Central memory CD8-positive, alpha-beta T cell (primary cell): ENCODE results near the gene SURF4.

ENCODE experiments used
- ATAC-seq: fragments of 150-1000 bp; cut with Tn5 transposase; replicated peaks from 2 replicates; pipeline ENCODE4 v1.10.0; 2022; ENCODE audit warnings: mild to moderate bottlenecking, moderate FRiP score, moderate number of reproducible peaks; ENCODE audit not compliant: poor library complexity, severe bottlenecking; ENCODE audit errors: extremely low read depth
- DNase-seq, 2 donors: peaks; one replicate each; pipeline ENCODE4 v3.0.0; 2021; ENCODE audit warnings: low spot score in 2 of 2
- H3K27ac Mint-ChIP-seq: one replicate; pipeline ENCODE4 v1.8.0; 2022; ENCODE audit warnings: low read depth, mild to moderate bottlenecking, moderate library complexity, mixed read lengths
- H3K27me3 Mint-ChIP-seq: one replicate; pipeline ENCODE4 v1.8.0; 2022; ENCODE audit warnings: mixed read lengths
- H3K36me3 Mint-ChIP-seq: one replicate; pipeline ENCODE4 v1.8.0; 2022; ENCODE audit warnings: mild to moderate bottlenecking, moderate library complexity, mixed read lengths; ENCODE audit not compliant: insufficient read depth
- H3K4me1 Mint-ChIP-seq: one replicate; pipeline ENCODE4 v1.8.0; 2022; ENCODE audit warnings: mixed read lengths
- H3K4me3 Mint-ChIP-seq: one replicate; pipeline ENCODE4 v1.8.0; 2022; ENCODE audit warnings: mild to moderate bottlenecking, moderate library complexity, mixed read lengths
- H3K9me3 Mint-ChIP-seq: one replicate; pipeline ENCODE4 v1.8.0; 2022; ENCODE audit warnings: mixed read lengths

The SURF4 gene

DNA sequence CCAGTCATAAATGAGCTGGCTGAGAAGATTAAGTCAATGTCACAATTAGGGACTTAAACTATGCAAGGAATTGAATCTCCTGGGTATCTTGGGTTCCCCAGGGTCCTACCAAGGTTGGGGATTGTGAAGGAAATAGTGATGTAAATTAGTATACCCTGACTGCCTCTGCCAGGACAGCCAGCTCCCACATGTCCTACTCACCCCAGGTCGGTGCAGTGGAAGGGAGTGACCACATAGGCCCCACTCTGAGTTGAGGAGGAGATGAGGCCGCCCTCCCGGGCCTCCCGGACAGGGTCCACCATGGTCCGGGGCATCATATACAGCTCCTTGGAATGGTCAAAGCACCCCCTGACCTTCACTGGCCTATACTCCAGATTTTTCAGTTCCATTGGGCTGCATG, 22.3 kb downstream of the SURF4 start:
- no peak overlapping the region for H3K4me3 Mint-ChIP-seq

DNA sequence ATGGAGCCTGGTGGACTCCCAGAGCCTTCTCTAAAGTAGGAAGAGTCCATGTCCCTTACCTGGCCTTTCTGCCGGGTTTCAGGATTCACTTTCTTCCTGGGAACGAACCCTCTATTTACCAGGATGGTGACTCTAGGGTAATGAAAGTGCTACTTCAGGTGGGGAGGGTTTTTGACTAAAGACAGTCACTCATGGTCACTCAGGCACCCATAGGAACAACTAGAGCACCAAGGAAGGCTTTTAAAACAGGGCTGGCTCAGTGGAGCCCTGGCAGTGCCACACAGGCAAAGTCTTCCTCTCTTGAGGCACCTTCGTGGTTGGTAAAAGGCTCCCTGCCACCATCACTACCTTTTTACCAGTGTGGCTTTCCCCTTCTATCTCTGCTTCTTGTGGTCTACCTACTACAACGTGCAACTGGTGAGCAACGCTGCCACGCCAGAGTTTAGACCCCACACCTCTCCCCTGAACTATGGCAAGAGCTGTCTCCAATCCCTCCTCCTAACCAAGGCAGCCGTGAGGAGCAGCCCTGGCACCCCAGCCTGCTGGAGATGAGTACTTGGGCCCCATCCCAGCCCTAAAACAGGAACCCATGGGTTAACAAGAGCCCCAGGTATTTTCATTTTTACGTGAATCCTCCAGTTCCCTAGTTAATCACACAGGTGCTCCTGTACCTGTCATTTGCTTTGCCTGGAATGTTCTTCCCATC, 23.1 kb downstream of the SURF4 start:
- ATAC-seq (no peak), DNase-seq (no peak)
- H3K9me3 Mint-ChIP-seq: no peaks in the 10 kb centered on the region
- no peaks in the 10 kb centered on the region for H3K27me3 Mint-ChIP-seq
- H3K27ac Mint-ChIP-seq: peak overlapping the region; percentile 89
- H3K36me3 Mint-ChIP-seq: peaks cover 55% of the 10 kb centered on the region
- H3K4me3 Mint-ChIP-seq: no peak overlapping the region
- peaks cover 42% of the 10 kb centered on the region for H3K4me1 Mint-ChIP-seq

More for the DNA sequence above, 22.3 kb downstream of the SURF4 start:
- peak overlapping the region; percentile 89 for H3K27ac Mint-ChIP-seq
- peaks cover 42% of the 10 kb centered on the region for H3K4me1 Mint-ChIP-seq
- H3K36me3 Mint-ChIP-seq: peaks cover 50% of the 10 kb centered on the region
- ATAC-seq (no peak), DNase-seq (no peak)
- H3K27me3 Mint-ChIP-seq: no peaks in the 10 kb centered on the region
- no peaks in the 10 kb centered on the region for H3K9me3 Mint-ChIP-seq

GRCh38 chr9:133351908-133352634, 23.8 kb downstream of the SURF4 start:
- H3K27me3 Mint-ChIP-seq: no peaks in the 10 kb centered on the region
- DNase-seq (no peak), ATAC-seq (no peak)
- H3K4me3 Mint-ChIP-seq: no peak overlapping the region
- no peaks in the 10 kb centered on the region for H3K9me3 Mint-ChIP-seq
- peaks cover 52% of the 10 kb centered on the region for H3K36me3 Mint-ChIP-seq
- peaks cover 38% of the 10 kb centered on the region for H3K4me1 Mint-ChIP-seq
- no peak overlapping the region for H3K27ac Mint-ChIP-seq

GRCh38 chr9:133351526-133351907, 24.3 kb downstream of the SURF4 start:
- H3K4me3 Mint-ChIP-seq: no peak overlapping the region
- no peak overlapping the region for H3K27ac Mint-ChIP-seq
- peaks cover 52% of the 10 kb centered on the region for H3K36me3 Mint-ChIP-seq
- peaks cover 43% of the 10 kb centered on the region for H3K4me1 Mint-ChIP-seq
- DNase-seq (no peak), ATAC-seq (no peak)
- H3K9me3 Mint-ChIP-seq: no peaks in the 10 kb centered on the region
- H3K27me3 Mint-ChIP-seq: no peaks in the 10 kb centered on the region

GRCh38 chr9:133349965-133350616, 25.8 kb downstream of the SURF4 start:
- ATAC-seq: no peak
- DNase-seq: no peak
- peaks cover 52% of the 10 kb centered on the region for H3K36me3 Mint-ChIP-seq
- H3K4me3 Mint-ChIP-seq: peak overlapping the region; percentile 92
- H3K4me1 Mint-ChIP-seq: peaks cover 49% of the 10 kb centered on the region
- H3K27ac Mint-ChIP-seq: no peak overlapping the region
- no peaks in the 10 kb centered on the region for H3K9me3 Mint-ChIP-seq
- H3K27me3 Mint-ChIP-seq: no peaks in the 10 kb centered on the region

DNA sequence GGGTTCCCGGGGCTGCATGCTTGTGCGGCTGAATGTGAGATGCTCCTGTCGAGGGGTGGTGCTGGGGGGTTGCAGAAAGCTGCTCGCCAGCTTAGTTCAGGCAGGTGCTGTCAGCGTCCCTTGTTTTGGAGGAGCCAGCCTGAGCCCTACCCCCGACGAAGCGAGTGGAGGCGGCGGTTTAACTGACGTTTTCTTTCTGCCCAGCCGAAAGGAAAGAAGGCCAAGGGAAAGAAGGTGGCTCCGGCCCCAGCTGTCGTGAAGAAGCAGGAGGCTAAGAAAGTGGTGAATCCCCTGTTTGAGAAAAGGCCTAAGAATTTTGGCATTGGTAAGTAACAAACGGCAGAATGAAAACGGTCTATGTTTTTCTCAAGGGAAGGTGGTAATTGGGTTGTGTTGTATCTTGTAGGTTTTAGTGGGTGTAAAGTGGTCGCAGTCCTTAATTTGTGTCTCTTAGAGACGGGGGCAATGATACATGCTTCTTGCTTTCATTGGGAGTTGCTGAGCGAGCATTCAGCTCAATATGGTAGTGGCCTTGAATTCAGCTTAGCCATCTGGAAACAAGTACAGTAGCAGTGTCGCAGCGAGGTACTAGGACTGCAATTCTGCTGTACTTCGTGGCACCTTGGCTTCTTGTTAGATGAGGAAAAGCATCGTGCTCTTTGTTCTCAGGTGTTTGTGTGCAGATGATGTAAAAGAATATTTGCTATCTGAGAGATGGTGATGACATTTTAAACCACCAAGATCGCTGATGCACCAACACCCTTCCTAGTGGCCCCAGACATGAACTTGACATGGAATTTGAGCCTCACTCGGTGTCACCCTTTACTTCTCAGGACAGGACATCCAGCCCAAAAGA, 26.9 kb downstream of the SURF4 start:
- Mint-ChIP-seq H3K27ac (peak overlapping the region; percentile 96), H3K4me3 (peak overlapping the region; percentile 92), H3K9me3 (no peaks in the 10 kb centered on the region), H3K36me3 (peaks cover 58% of the 10 kb centered on the region), H3K27me3 (no peaks in the 10 kb centered on the region), H3K4me1 (peaks cover 49% of the 10 kb centered on the region)
- ATAC-seq (peak; percentile 3), DNase-seq (no peak)

GRCh38 chr9:133347985-133348717, 27.7 kb downstream of the SURF4 start, which contains the start of the genes MED22 and RPL7A:
MED22 (minus strand) TSS chr9:133348131; CDS start chr9:133346662, 1,469 bp downstream.
RPL7A (plus strand) TSS chr9:133348218; CDS start chr9:133348244, 26 bp downstream.
- peaks cover 46% of the 10 kb centered on the region for H3K4me1 Mint-ChIP-seq
- peaks cover 59% of the 10 kb centered on the region for H3K36me3 Mint-ChIP-seq

GRCh38 chr9:133347515-133347984, 28.3 kb downstream of the SURF4 start:
- H3K4me1 Mint-ChIP-seq: peaks cover 41% of the 10 kb centered on the region
- no peaks in the 10 kb centered on the region for H3K27me3 Mint-ChIP-seq
- H3K27ac Mint-ChIP-seq: peak overlapping the region; percentile 96
- peak; percentile 44 for ATAC-seq
- H3K9me3 Mint-ChIP-seq: no peaks in the 10 kb centered on the region
- H3K36me3 Mint-ChIP-seq: peaks cover 59% of the 10 kb centered on the region
- peak overlapping the region; percentile 92 for H3K4me3 Mint-ChIP-seq
- no peak for DNase-seq

More at GRCh38 chr9:133347985-133348717, 27.7 kb downstream of the SURF4 start, which contains the start of the genes MED22 and RPL7A:
- H3K27ac Mint-ChIP-seq: peak within 1 kb of the TSS; percentile 96
- peak within 1 kb of the TSS; percentile 92 for H3K4me3 Mint-ChIP-seq
- peak; percentile 90 for ATAC-seq
- peak; percentile 80 to 88 for DNase-seq
- H3K9me3 Mint-ChIP-seq: no peaks in the 10 kb centered on the region
- no peaks in the 10 kb centered on the region for H3K27me3 Mint-ChIP-seq

DNA sequence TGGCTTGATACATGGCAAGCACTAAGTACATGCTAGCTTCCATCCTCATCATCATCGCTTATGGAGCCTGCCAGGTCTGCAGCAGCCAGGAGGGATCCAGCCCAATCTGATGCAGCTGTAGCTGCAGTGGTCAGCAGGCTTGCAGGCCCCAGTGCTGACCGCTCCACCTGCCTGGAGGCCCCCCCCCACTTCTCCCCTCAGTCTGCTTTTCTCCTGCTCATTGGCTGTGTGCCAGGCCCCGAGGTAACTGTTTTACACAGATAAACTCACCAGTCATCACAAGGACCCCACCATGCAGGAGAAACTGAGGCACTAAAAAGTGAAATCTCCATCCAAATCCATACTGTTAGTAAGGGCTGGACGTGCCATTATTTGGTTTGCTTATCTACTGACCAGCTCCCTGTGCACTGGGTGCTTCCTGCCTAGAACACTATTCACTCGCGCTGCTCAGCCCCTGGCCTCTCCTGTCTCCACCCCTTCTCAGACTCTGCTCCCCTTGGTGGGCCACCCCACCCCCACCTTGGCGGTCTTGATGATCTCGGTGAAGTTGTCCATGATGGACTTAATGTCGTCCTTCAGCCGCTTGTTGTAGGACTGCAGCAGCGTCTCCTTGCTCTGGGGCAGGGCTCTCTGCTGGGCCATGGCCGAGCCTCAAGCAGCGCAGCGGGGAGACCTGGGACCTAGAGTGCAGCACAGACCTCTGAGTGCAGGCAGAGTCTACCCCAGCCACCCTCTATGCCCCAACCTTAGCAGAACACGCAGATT, 29.7 kb downstream of the SURF4 start:
- Mint-ChIP-seq H3K9me3 (no peaks in the 10 kb centered on the region), H3K4me3 (peak overlapping the region; percentile 92), H3K27me3 (no peaks in the 10 kb centered on the region), H3K4me1 (peaks cover 52% of the 10 kb centered on the region), H3K27ac (no peak overlapping the region), H3K36me3 (peaks cover 49% of the 10 kb centered on the region)
- DNase-seq (no peak), ATAC-seq (no peak)

DNA sequence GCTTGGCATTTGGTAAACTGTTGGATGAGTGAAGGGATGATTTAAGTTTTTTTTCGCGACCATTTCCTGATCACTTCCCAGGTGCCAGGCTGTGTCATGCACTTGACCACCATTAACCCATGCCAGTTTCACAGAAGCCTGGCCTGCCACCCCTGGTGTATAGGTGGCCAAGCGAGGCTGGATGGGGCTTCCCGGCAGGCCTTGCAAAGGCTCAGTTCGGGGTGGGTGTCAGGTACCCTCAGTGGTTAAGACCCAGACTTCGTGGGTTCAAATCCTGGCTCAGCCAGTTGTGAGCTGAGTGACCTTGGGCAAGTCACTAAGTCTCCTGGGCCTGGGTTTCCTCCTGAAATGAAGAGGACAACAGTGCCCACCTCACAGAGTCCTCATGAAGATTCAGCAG, 30.3 kb downstream of the SURF4 start:
- Mint-ChIP-seq H3K4me1 (peaks cover 55% of the 10 kb centered on the region), H3K9me3 (no peaks in the 10 kb centered on the region), H3K27ac (no peak overlapping the region), H3K4me3 (no peak overlapping the region), H3K36me3 (peaks cover 43% of the 10 kb centered on the region), H3K27me3 (no peaks in the 10 kb centered on the region)
- DNase-seq (no peak), ATAC-seq (no peak)

DNA sequence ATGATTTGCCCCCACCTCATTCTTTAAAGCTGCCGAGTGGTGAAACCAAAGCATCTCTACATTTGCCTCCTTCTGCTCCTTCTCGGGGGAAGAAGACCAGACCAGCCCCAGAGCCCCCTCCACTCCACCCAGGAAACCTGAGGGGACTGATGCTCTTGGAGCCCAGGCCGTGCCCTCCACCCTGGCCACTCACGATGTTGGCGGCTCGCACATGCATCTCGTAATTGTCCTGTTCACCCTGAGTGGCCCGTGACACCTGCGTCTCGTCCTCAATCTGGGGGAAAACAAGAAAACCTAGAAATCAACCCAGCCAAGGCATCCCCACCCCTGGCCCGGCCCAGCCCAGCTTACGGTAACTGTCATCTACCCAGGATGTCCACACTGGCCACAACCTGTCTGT, 30.9 kb downstream of the SURF4 start:
- no peak for ATAC-seq
- no peak for DNase-seq
- no peak overlapping the region for H3K4me3 Mint-ChIP-seq
- H3K9me3 Mint-ChIP-seq: no peaks in the 10 kb centered on the region
- H3K27ac Mint-ChIP-seq: no peak overlapping the region
- H3K27me3 Mint-ChIP-seq: no peaks in the 10 kb centered on the region
- H3K36me3 Mint-ChIP-seq: peaks cover 37% of the 10 kb centered on the region
- peaks cover 57% of the 10 kb centered on the region for H3K4me1 Mint-ChIP-seq
